Esophagus muscularis mucosa (tissue), 3 donors: ENCODE data around the gene CNIH2.
A peak's percentile ranks its signal among the peaks of the same experiment; 100 is the strongest.

ENCODE experiments used
- CTCF ChIP-seq, 3 experiments: fragments of 200-600 bp in 2 of 3; fragments of 450-650 bp in 1 of 3; sonication (generic) in 2 of 3; IDR thresholded peaks; one replicate each; pipeline ENCODE4 v1.5.1; 2017 to 2019; ENCODE audit warnings: antibody characterized with exemption in 3 of 3, mild to moderate bottlenecking in 2 of 3, moderate library complexity in 1 of 3
- POLR2A ChIP-seq: fragments of 450-650 bp; IDR thresholded peaks from one replicate; pipeline ENCODE4 v1.6.1; 2017; ENCODE audit warnings: antibody characterized with exemption, moderate library complexity, mild to moderate bottlenecking, low read depth
- POLR2AphosphoS5 ChIP-seq, 2 donors: sonication (generic); formaldehyde crosslinking; IDR thresholded peaks; one replicate each; pipeline ENCODE4 v1.6.1; 2017; ENCODE audit warnings: antibody characterized with exemption in 2 of 2

GRCh38 chr11:66282468-66283455 lies 4.8 kb downstream of the CNIH2 start:
- TF ChIP-seq CTCF (IDR thresholded peaks at IDR 0.05), result peak; percentile 96 to 99 (median 96)
- peak; percentile 52 to 78 for TF ChIP-seq POLR2AphosphoS5 (IDR thresholded peaks at IDR 0.05)
- TF ChIP-seq POLR2A, result no peak
